AG04449 (cell line): ENCODE results near the gene PPIE.

Source experiments
- CTCF ChIA-PET: fragments of 350-600 bp; formaldehyde crosslinking; extraction: SDS; loops from one replicate; lab custom pipeline; 2021; ENCODE audit warnings: antibody characterized with exemption; lab: Yijun Ruan, JAX
- POLR2A ChIA-PET: fragments of 400-600, 350-600 bp; formaldehyde crosslinking; extraction: SDS; loops from one replicate; lab custom pipeline; 2020; ENCODE audit warnings: antibody characterized with exemption, inconsistent platforms; lab: Yijun Ruan, JAX
- DNase-seq: peaks from one replicate; pipeline ENCODE4 v3.0.0-alpha.2; 2010; ENCODE audit warnings: low read depth, low spot score
- H3K4me3 ChIP-seq: 2 replicates; pipeline ENCODE4 v1.5.1; 2011; ENCODE audit warnings: low read depth, mild to moderate bottlenecking, control low read depth, low read length
- TF ChIP-seq, protein P1 (sequence below): IDR thresholded peaks from one replicate; pipeline ENCODE4 v1.5.1; 2011; ENCODE audit warnings: mild to moderate bottlenecking, moderate library complexity, low read length, control low read depth, inconsistent platforms; ENCODE audit not compliant: insufficient read depth; ENCODE audit errors: missing control alignments

The PPIE gene

DNA sequence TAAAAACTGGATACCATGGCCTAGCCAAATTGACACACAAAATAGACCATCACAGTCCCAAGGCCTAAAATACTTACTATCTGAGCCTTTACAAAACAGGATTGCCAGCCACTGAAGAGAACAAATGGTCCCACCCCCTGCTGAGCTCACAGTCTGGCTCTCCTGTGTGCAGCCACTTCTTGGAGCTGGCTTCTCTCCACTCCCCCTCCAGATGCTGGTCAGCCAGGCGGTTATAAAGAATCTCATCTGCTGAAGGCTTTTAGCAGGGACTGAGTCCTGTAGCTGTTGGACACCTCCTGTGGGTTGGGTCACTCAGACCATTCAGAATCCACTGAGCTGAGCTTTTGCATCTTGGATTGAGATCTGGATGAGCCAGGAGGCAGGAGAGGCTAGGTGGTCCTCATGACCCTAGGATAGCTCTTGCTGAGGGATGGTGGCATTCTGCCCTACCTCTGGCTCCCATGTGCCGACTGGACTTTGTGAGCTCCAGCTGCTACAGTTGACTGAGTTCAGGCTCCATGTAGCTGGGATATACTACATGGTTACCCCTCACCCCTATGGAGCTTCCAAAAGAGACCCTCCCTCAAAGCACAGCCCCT is 16.3 kb downstream of the PPIE start:
- no peak for DNase-seq
- TF ChIP-seq, protein P1, sequence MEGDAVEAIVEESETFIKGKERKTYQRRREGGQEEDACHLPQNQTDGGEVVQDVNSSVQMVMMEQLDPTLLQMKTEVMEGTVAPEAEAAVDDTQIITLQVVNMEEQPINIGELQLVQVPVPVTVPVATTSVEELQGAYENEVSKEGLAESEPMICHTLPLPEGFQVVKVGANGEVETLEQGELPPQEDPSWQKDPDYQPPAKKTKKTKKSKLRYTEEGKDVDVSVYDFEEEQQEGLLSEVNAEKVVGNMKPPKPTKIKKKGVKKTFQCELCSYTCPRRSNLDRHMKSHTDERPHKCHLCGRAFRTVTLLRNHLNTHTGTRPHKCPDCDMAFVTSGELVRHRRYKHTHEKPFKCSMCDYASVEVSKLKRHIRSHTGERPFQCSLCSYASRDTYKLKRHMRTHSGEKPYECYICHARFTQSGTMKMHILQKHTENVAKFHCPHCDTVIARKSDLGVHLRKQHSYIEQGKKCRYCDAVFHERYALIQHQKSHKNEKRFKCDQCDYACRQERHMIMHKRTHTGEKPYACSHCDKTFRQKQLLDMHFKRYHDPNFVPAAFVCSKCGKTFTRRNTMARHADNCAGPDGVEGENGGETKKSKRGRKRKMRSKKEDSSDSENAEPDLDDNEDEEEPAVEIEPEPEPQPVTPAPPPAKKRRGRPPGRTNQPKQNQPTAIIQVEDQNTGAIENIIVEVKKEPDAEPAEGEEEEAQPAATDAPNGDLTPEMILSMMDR = no peak
- ChIA-PET CTCF (interaction anchor here (0.9 to 1.4 kb wide), 5 partner anchors 12 to 219 kb away, joined by 3 to 8 read pairs (median 4); no protein-coding TSS in a partner anchor), POLR2A (no interaction called here)
- H3K4me3 ChIP-seq = no peak overlapping the region

DNA sequence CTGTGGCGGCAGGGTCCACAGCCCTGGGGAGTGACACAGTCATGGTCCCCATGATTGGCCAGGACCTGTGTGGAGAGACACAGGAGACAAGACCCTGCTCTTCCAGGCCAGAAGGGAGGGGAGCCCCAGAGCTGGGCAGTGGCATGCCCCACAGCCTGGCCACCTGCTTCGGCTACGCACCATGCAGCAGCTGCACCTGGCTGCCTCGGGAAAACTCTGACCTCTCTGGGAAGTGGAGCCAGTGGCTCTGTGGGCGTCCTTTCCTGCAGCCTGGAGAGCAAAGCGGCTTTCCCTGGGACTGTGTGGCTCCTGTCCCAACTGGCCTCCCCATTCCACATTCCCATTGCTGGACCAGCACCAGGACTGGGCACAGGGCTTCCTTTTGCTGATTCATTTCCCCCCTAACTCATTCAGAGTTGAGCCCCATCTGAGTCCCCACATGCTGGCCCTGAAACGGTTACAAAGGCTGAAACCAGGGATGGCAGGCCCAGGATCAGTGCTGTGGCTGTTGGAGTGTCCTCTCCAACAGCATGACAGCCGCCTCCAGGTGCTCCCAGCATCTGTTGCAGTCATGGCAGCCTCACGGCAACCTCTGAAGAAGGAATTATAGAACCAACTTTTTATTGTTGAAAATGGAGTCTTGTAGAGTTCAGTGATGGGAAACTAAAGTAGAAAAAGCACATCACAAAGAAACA is 17.4 kb downstream of the PPIE start:
- ChIA-PET CTCF (interaction anchor here (0.9 to 1.4 kb wide), 4 partner anchors 13 to 150 kb away, joined by 3 to 8 read pairs (median 4); no protein-coding TSS in a partner anchor), POLR2A (no interaction called here)
- TF ChIP-seq, protein P1 = no peak
- DNase-seq = no peak
- no peak overlapping the region for H3K4me3 ChIP-seq

DNA sequence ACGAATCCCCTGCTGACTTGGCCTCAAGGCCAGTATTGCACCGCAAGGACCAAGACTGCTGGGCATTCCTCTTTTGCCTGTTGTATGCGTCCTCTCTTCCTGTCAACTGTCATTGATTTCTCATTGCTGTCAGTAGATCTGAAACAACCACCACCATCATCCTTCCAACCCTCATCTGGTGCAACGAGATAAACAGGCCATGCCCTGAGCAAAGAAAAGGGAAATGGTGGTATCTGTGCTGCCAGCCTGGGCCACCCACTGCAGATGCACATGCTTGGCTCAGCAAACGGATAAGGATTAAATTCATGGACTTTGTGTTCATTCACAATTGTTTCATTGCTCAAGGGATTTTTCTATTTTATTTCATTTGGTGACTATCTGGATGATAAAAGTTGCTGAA is 18.8 kb downstream of the PPIE start:
- TF ChIP-seq, protein P1 = no peak
- POLR2A ChIA-PET = no interaction called here
- no peak overlapping the region for H3K4me3 ChIP-seq
- CTCF ChIA-PET = no interaction called here
- DNase-seq = no peak

DNA sequence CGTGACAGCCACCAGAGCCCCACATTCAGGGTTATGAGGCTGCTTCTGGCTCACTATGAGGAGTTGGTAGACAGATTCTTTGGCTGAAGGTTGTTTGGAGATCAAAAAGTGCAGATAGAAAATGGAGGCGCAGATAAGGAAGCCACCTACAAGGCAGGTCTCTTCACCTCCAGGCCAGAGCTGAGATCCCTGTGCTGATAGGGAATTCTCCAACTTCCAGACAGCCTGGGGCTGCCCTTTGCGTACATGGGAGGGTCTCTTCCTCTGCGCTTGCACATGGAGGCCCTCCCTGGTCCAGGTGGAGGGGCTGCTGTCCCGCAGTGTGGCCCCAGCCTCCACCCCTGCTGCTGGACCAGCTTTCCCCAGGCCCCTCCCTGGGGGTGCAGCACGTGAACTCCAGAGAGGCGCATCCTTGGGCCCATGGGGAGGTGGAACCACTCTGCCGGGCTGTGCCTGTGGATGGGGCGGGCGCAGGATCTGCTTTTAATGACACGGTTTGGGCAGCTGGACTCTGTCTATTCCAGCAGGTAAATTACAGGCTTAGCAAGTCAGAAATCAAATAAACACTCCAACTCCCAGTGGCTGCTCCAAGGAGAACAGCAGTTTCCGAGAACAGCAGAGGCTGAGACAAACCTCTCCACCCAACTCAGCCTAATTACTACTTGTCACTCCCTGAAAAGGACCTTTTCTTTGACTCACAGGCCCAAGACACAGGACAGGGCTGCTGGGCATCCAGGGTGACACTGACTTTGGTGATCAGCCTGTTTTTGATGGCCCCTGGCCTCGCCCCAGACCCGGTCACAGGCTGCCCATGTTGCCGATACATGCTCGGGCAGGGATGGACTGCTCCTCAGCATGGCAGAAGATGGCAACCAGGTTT is 20.1 kb downstream of the PPIE start:
- ChIA-PET CTCF (no interaction called here), POLR2A (no interaction called here)
- TF ChIP-seq, protein P1 = no peak
- no peak for DNase-seq
- H3K4me3 ChIP-seq = no peak overlapping the region

DNA sequence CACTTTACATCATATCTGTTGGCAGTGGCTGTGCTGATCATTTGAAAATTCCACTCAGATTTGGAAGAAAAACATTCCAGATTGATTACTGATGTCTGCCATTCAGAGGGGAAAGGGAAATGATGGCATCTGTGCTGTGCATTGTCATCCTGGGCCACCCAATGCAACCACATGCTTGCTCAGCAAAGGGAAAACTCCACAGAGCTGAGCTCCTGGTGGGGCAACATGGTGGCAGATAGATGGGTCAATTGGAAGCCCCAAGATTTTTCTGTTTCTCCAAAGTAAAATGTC is 20.7 kb downstream of the PPIE start:
- ChIA-PET POLR2A (no interaction called here), CTCF (no interaction called here)
- DNase-seq = no peak
- TF ChIP-seq, protein P1 = no peak
- H3K4me3 ChIP-seq = no peak overlapping the region
